Osteocyte (in vitro differentiated cells): ENCODE measurements around the gene SMAD2. TPM values are rescaled to one million over a fixed set of nuclear protein-coding genes. Genes with fewer than 3 reads are reported as not detected.

Experiments
- DNase-seq: peaks from one replicate; pipeline ENCODE4 v3.0.0; 2021; ENCODE audit warnings: mixed read lengths; ENCODE audit not compliant: unreplicated experiment; ENCODE audit errors: extremely low spot score
- H3K27ac Mint-ChIP-seq: one replicate; pipeline ENCODE4 v1.8.0; 2021; ENCODE audit warnings: mild to moderate bottlenecking, mixed read lengths; ENCODE audit not compliant: unreplicated experiment
- H3K27me3 Mint-ChIP-seq: one replicate; pipeline ENCODE4 v1.8.0; 2021; ENCODE audit warnings: mixed read lengths; ENCODE audit not compliant: unreplicated experiment
- H3K36me3 Mint-ChIP-seq: one replicate; pipeline ENCODE4 v1.8.0; 2021; ENCODE audit warnings: mixed read lengths; ENCODE audit not compliant: unreplicated experiment
- H3K4me1 Mint-ChIP-seq: one replicate; pipeline ENCODE4 v1.8.0; 2021; ENCODE audit warnings: mixed read lengths; ENCODE audit not compliant: unreplicated experiment
- H3K4me3 Mint-ChIP-seq: one replicate; pipeline ENCODE4 v1.8.0; 2021; ENCODE audit warnings: mild to moderate bottlenecking, moderate library complexity, mixed read lengths; ENCODE audit not compliant: unreplicated experiment
- H3K9me3 Mint-ChIP-seq: one replicate; pipeline ENCODE4 v1.8.0; 2021; ENCODE audit warnings: mixed read lengths; ENCODE audit not compliant: unreplicated experiment
- CTCF ChIP-seq: fragments of 200-600 bp; sonication (generic); IDR thresholded peaks from 2 replicates; pipeline ENCODE4 v1.5.0; 2021; ENCODE audit warnings: antibody characterized with exemption, mild to moderate bottlenecking, moderate library complexity
- total RNA-seq: library from RNA; stranded (reverse); gene quantifications from 2 replicates; pipeline ENCODE4 v1.2.1, GENCODE V29; 2021

SMAD2 gene
- total RNA-seq, 1 donor from 2014 or later = 147 TPM

DNA sequence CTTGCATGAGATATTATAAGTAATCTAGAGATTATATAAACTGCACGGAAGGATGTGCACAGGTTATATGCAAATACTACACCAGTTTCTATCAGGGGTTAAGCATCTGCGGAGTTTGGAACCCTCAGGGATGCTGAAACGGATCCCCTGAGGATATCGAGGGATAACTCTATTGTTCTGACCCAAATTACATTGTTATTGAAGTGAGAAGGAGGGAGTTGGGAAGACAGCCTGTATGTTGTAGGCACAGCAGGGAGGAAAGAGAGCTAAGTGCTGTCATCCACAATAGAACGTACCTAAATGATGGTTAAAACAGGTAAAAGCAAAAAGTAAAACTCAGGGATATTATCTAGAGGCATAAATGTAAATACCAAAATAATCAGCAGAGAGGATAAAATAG is 44.6 kb upstream of the SMAD2 start:
- Mint-ChIP-seq H3K27ac (no peak overlapping the region), H3K9me3 (no peaks in the 10 kb centered on the region), H3K4me1 (peaks cover 5% of the 10 kb centered on the region), H3K27me3 (peaks cover 17% of the 10 kb centered on the region), H3K4me3 (no peak overlapping the region), H3K36me3 (no peaks in the 10 kb centered on the region)
- TF ChIP-seq CTCF = no peak
- no peak for DNase-seq

GRCh38 chr18:47970664-47971531 is 40.4 kb upstream of the SMAD2 start:
- no peak for TF ChIP-seq CTCF
- no peak for DNase-seq
- Mint-ChIP-seq H3K27ac (no peak overlapping the region), H3K4me1 (peaks cover 28% of the 10 kb centered on the region), H3K9me3 (no peaks in the 10 kb centered on the region), H3K27me3 (peaks cover 12% of the 10 kb centered on the region), H3K36me3 (no peaks in the 10 kb centered on the region), H3K4me3 (no peak overlapping the region)

- Mint-ChIP-seq H3K36me3 (no peaks in the 10 kb centered on the region), H3K27me3 (peaks cover 12% of the 10 kb centered on the region), H3K4me1 (peaks cover 28% of the 10 kb centered on the region), H3K9me3 (no peaks in the 10 kb centered on the region), H3K27ac (no peak overlapping the region), H3K4me3 (no peak overlapping the region)
- no peak for DNase-seq
- no peak for TF ChIP-seq CTCF
These were observed 39.4 kb upstream of the SMAD2 start for GRCh38 chr18:47969816-47970215.

DNA sequence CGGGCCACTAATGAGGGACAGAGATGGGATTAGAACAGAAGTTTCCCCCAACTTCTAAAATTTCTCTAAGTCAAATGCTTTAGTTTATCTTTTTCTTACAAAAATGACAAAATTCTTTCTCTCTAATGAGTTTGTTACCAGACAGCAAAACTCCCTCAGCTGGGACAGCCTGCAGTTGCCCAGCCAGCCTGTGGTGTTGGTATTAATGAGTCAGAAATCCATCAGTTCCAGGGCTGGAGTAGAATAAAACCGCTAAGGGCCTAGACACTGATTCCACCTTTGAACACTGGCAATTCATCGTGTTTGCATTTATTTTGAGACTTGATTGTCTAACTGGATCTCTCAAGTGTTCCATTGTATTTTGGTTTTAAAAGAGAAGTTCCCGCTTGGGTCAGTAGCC is 38.3 kb upstream of the SMAD2 start:
- Mint-ChIP-seq H3K27ac (peak overlapping the region; percentile 78), H3K4me1 (peaks cover 28% of the 10 kb centered on the region), H3K9me3 (no peaks in the 10 kb centered on the region), H3K36me3 (no peaks in the 10 kb centered on the region), H3K4me3 (no peak overlapping the region), H3K27me3 (peaks cover 7% of the 10 kb centered on the region)
- DNase-seq = no peak
- no peak for TF ChIP-seq CTCF

GRCh38 chr18:47968006-47968676 is 37.7 kb upstream of the SMAD2 start:
- Mint-ChIP-seq H3K27ac (peak overlapping the region; percentile 78), H3K9me3 (no peaks in the 10 kb centered on the region), H3K4me3 (no peak overlapping the region), H3K27me3 (peaks cover 6% of the 10 kb centered on the region), H3K36me3 (no peaks in the 10 kb centered on the region), H3K4me1 (peaks cover 27% of the 10 kb centered on the region)
- no peak for TF ChIP-seq CTCF
- no peak for DNase-seq
